Activated CD8-positive, alpha-beta memory T cell treated with anti-CD3 and anti-CD28 coated beads for 1 hour (primary cell): ENCODE data around the gene NLRC5.
"Not testable (repeated sequence)": the region's sequence is repeated elsewhere in the genome, so short reads cannot be mapped to it uniquely, and the experiment has no call there.

ENCODE experiments used
- DNase-seq, 2 donors: peaks; one replicate each; pipeline ENCODE4 v3.0.0-alpha.2; 2020; ENCODE audit warnings: low read depth in 1 of 2; ENCODE audit errors: extremely low read depth in 1 of 2

NLRC5 gene

DNA sequence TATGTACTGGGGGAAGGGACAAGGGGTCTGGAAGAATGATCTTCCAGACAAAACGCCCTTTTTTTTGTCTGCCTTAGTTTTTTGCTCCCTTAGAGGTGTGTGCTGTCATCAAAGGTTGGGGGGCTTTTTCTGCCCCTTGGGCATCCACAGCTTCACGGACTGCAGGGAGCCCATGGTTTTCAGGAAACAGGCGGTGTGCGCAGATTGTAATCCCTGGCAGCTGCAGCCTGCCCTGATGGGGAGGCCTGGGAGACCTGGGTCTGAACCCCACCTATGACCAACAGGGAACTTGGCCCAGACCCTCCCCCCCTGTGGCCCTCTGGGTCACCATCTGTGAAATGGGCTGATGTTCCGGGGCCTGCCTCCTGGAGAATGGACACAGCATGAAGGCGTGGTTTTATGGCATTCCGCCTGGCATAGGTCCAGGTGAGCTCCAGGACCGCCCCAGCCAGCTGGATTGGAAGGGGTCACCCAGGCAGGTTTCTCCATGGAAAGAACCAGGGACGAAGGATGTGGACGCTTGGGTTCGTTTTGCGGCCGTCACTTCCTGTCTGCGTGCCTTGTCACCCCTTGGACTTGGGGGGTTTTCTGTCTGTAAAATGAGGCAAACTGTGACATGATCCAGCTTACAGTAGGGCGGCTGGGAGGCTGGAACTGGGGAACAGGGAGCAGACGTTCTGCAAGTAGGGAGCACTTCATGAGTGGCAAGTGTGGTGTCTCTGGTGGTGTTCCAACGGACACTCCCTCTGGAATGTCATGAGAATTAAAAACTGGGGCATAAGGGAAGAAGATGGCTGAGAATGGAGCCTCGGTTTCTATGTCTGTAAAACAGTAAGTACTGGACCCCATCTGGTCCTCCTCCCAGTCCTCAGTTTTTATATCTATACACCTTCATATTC is 104.6 kb downstream of the NLRC5 start:
- DNase-seq: no peak

DNA sequence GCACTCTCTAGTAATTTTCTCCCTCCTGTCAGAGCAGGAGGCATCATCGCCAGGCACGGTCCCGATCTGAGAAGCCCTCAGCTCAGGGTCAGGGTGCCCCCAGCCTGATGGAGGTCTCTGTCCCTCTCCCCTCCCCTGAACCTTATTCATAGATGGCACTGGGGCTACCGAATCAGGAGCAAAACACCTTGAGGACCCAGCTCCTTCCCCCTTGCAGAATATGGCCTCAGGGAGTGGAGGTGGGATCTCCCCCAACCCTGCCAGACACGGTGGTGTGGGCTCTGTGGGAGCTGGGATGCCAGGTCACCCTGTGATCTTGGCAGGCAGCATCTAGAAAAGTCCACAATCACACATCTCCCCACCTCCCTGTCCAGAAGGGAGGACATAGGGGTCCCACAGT is 105.6 kb downstream of the NLRC5 start:
- DNase-seq: no peak

DNA sequence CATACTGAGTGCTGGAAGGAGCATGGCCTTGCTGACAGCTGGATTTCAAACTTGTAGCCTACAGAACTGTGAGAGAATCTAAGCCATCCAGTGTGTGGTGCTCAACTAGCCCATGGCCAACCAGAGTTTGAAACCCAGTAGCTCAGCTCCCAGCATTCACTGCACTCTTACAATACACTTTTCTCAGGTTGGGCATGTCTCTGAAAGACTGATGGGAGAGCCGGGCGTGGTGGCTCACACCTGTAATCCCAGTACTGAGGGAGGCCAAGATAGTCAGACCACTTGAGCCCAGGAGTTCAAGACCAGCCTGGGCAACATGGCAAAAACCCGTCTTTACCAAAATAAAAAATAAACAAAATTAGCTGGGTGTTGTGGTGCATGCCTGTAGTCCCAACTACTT is 106.8 kb downstream of the NLRC5 start:
- no peak for DNase-seq

DNA sequence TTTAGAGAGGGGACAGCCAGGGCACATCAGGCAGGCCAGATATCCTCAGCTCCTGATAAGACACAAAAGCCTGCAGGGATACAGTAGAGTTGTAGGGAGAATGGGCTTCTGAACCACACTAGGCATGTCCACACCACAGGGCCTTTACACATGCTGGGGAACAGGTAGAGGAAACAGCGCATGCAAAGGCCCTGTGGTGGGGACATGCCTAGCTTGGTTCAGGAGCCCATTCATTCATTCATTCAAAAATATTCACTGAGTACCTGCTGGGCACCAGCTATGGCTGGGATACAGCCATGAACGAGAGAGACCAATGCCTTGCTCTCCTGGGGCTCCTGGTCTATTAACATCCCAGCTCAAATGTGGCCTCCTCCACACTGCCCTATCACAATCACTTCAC is 107.4 kb downstream of the NLRC5 start:
- DNase-seq: no peak

DNA sequence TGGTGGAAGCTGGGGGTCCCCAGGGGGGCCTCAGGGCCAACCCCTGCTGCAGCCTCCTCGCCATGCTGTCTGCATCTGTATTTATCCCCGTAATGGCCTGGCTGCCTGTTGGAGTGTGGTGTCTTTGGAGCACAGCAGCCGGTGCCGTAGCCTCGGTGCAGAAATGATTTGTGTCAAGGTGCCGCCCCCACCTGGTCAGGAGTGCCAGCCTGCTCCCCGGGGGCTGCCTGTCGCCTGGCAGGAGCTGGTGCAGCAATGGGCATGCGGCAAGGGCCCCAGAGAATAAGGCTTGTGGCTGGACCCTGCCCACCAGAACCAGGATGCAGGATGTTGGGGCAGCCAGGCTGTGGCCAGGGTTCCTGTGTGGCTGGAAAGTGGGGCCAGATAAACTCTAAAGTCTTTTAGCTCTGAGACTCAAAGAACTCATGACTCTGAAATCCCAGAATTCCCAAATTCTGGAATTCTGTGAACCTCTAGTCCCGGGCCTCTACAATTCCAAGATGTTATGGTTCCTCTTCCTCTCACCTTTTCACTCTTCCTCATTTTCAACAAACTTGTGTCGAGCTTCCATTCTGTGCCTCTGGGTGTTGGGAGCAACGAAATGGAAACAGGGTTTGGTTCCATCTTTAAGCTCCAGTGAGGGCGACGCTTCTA is 109.0 kb downstream of the NLRC5 start:
- DNase-seq: no peak

DNA sequence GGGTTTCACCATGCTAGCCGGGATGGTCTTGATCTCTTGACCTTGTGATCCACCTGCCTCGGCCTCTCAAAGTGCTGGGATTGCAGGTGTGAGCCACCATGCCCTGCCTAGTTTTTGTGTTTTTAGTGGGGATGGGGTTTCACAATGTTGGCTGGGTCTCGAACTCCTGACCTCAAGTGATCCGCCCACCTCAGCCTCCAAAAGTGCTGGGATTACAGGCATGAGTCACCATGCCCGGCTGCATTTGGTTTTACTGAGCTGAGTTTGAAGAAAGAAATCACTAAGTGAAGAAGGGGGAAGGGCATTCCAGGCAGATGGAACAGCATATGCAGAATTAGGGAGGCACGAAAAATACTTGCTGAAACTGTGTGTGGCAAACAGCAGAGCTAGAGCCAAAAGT is 110.6 kb downstream of the NLRC5 start:
- not testable (repeated sequence) for DNase-seq

DNA sequence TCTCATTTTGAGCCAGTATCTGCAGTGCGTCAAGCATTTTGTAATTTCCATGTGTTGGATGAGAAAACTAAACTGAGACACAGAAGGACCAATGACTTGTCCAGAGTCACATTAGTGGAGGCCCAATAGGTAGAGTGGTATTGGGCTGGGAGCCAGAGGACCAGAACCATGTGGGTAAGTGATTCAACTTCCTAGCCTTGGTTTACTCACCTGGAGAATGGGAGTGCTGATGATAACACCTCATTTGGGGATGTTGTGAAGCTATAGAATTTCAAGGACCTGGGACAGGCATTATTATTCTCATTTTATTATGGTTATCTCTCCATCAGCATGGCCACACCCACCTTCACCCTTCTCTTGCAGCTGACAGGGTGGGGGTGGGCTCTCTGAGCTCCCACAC is 111.1 kb downstream of the NLRC5 start:
- no peak for DNase-seq

DNA sequence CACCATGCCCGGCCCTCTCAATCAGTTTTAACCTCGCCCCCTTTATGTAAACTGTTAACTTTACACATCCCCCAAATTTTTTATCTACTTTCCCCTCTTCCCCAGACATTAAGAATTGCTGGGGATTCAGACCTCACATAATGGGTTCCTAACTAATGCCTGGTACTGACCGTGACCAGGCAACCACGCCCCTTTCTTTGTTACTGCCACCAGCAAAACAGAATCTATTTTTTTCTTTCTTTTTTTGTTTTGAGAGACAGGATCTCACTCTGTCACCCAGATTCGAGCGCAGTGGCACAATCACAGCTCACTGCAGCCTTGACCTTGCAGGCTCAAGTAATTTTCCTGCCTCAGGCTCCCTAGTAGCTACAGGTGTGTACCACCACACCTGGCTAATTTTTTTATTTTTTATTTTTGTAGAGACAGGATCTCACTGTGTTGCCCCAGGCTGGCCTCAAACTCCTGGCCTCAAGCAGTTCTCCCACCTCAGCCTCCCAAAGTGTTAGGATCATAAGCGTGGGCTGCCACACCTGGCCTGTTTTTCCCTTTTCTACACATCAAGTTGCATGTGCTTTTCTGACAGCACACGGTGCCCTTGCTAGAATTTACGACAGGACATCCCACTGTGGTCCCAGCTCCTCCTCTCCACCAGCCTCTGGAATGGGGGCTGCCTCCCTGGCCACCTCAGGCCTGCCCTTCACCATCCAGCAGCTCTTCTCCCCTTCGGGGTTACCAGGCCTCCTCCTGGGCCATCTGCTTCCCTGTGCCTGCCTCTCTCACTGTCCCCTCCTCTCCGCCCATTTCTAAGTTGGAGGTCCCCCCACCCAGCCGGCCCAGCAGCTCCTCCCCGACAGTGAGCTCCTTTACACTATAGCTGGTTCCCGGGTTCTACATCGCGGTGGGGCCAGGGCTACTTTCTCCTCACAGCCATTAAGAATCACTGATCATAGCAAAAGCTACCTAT is 113.8 kb downstream of the NLRC5 start:
- no peak for DNase-seq

DNA sequence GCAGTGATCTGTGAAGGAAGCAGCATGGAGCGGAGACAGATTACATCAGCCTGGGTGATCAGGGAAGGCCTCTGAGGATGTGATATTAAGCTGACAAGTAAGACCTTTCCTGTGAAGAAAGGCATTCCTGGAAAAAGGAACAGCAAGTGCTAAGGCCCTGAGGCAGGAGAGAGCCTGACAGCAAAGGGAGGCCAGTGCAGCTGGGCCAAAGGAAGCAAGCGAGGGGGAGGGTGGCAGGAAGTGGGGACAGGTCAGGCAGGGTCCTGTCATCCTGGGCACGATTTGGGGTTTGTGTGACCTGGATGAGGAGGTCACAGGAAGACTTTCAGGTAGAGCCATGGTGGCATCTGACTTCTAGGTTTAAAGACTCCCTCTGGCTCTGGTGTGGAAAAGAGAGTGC is 115.3 kb downstream of the NLRC5 start:
- no peak for DNase-seq

DNA sequence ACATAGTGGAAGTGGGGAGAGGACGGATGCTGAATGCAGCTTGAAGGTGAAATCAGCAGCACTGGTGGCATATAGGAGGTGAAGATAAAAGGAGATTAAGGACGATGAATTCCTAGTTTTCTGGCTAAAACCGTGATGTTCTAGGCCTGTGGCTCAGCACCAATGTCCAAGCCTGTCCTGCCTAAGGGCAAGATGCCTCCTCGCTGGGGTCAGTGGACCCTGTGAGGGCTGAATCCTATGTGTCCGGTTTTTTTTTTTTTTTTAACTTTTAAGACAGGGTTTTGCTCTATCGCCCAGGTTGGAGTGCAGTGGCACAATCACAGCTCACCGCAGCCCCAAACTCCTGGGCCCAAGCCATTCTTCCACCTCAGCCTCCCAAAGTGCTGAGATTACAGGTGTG is 115.8 kb downstream of the NLRC5 start:
- DNase-seq: no peak

DNA sequence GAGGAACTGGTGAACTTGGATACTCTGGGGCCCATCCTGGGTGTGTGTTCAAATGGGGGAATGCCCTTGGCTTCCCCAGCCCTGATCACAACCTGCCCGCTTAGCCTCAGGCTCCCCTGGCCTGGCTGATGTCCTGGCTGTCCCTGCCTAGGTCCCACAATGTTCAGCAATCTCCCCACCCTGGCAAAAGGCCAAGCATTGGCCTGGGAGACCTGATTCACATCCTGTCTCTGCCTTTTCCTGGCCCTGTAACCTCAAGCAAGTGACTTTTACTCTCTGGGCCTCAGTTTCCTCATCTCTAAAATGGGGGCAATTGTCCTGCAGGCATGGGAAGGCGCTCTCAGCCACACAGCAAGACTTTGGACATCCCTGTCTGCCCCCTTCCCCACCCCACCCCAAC is 117.4 kb downstream of the NLRC5 start:
- DNase-seq: no peak

DNA sequence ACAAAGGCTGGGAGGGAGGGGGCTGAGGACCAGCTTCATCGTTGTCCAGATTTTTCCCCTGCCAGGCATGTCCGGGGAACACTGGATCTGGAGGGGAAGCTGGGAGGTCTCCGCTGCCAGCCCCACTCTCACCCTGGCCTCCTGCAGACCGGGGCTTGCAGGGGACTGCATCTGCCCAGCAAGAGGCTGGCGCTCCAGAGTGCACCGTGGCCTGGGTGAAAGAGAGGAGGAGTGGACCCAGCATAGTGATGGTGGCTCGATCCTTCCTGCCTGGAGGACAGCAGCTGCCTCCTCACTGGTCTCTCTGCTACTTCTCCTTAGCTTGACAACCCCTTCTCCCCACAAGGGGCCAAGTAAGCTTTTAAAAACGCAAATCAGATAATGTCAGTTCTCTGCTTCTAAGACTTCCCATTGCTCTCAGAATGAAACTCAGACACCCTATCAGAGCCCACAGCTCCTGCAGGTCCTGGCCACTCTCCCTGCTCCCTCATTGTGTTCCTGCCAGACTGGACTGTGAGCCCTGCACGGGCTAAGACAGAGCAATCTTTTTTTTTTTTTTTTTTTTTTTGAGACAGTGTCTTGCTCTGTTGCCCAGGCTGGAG is 118.1 kb downstream of the NLRC5 start:
- no peak for DNase-seq

DNA sequence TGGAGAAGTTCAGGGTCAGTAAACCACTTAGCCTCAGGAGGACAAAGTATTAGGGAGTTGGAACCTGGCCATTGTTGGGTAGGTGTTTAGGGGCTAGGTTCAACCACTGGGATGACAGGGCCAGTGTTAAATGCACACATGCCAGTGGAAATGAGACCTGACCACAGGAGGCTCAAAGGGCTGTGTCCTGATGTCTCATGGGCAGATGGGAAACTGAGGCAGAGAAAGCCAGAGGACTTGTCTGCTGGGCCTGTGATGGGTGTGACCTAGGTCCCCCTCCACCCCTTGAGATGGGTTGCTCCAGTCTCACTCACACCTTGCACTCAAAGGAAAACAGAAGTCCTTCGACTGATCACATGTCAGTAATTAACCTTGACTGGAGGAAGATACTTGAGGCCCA is 119.1 kb downstream of the NLRC5 start:
- no peak for DNase-seq

DNA sequence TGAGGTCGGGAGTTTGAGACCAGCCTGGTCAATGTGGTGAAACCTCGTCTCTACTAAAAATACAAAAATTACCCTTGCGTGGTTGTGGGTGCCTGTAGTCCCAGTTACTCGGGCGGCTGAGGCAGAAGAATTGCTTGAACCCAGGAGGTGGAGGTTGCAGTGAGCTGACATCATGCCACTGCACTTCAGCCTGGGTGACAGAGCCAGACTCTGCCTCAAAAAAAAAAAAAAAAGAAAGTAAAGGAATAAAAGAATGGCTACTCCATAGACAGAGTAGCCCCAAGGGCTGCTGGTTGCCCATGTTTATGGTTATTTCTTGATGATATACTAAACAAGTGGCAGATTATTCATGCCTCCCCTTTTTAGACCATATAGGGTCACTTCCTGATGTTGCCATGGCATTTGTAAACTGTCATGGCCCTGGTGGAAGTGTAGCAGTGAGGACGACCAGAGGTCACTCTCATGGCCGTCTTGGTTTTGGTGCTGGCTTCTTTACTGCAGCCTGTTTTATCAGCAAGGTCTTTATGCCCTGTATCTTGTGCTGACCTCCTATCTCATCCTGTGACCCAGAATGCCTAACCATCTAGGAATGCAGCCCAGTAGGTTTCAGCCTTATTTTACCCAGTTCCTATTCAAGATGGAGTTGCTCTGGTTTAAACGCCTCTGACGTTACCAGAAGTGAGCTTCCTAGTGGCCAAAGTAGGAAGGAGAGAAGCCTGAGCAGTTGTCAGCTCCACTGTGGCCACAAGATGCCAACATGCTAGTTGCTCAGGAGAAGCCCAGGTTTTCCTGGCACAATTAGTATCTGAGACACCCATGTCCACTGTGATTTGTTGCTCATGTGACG is 120.1 kb downstream of the NLRC5 start:
- DNase-seq: not testable (repeated sequence)

DNA sequence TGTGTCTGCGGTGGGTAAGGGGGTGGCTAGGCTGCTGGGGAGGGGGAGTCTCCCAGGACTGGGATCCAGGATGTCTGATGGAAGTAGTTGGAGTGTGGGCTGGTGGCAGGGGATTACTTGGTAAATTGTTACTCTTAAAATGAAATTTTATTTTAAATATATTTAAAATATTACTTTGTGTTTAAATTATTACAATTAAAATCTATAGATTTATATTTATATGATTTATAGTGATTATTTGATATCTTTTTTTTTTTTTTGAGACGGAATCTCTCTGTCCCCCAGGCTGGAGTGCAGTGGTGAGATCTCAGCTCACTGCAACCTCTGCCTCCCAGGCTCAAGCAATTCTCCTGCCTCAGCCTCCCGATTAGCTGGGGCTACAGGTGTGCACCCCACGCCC is 121.6 kb downstream of the NLRC5 start:
- DNase-seq: no peak

DNA sequence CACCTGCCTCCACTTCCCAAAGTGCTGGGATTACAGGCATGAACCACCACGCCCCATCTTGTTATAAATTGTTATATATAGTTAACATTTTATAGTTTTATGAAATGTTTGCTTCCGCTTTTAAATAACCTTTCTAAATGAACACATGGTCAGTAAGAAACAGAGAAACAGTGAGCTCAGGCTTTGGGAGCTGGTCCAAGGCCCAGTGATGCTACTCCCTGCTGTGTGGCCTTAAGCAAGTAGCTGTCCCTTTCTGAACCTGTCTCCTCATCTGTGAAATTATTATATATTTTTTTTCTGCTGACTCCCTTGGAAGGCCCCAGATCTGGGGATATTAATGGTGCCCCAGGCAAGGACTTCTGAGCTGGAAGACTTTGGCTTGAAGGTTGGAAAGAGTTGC is 122.1 kb downstream of the NLRC5 start:
- no peak for DNase-seq

DNA sequence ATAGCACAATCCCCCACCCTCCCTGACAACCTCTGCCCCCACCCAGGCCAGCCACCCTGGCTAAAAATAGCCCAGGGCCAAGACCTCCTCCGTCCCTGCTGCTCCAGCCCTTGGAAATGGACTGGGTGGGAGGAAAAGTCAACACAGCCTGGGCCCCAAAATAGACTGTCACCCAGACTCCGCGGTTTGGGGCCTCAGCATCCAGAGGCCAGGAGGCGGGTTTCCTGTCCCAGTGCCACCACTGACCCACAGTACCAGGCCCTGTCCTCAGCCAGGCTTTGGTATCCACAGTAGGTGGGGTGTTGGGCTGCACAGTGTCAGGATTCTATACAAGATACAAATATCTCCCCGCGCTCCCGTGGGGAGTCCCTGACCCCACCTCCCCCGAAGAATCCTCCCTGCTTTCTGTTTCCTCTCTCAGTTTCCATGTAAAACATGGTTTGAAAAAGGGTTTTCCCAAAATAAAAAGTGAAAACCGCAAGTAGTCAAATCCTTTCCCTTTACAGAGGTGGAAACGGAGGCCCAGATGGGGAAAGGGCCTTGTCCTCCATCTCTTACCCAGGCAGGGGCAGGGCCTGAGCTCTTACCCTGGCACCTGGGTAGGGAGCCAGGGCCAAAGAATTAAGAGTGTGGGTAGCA is 123.2 kb downstream of the NLRC5 start:
- no peak for DNase-seq

DNA sequence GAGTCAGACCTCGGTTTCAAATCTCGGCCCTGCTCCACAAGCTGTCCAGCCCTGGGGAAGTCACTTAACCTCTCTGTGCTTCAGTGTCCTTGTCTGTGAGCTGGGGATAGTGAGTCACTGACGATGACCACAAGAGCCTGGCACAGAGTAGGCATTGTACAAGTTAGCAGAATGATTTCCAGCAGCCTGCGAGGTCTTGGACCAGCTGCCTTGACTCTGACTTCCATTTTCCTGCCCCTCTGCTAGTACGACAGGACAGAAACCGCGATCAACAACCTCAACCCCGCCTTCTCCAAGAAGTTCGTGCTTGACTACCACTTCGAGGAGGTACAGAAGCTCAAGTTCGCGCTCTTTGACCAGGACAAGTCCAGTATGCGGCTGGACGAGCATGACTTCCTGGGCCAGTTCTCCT is 123.7 kb downstream of the NLRC5 start:
- no peak for DNase-seq

DNA sequence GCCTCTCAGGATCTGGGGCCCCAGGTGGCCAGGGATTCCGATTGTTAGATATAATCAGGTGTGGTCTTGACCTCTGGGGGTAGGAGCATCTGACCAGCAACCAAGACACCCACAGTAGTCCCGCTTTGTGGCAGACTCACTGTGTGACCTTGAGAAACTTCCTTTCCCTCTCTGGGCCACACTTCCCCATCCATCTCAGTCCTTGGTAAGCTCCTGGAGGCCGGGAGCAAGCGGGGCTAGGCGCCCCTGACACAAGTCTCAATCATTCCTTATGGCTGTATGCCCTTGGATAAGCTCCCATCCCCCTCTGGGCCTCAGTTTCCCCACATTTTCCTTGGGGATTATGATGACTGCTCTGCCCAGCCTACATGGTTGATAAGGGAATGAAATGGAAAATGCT is 124.3 kb downstream of the NLRC5 start:
- DNase-seq: no peak

DNA sequence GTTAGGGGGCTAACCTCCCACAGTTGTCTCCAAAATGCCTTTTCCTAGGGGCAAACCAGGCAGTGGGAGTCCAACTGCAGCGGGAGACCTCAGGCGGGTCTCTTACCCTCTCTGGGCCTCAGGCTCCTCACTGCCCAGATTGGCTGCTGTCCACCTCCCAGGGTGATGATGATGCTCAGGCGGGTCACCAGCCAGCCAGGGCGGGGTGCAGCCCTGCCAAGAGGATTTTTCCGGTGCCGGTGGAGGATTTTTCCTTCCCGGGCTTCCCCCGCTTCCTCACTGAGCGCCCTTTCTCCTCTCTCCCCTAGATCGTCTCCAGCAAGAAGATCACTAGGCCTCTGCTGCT is 125.8 kb downstream of the NLRC5 start:
- no peak for DNase-seq
